Peyer's patch (tissue), 4 donors: ENCODE data around the gene SEPTIN14.

Experiments used
- POLR2A ChIP-seq, 2 donors: fragments of 450-650 bp; IDR thresholded peaks; one replicate each; pipeline ENCODE4 v1.5.1; 2017; ENCODE audit warnings: antibody characterized with exemption in 2 of 2, mild to moderate bottlenecking in 2 of 2, moderate library complexity in 2 of 2
- TF ChIP-seq, protein P1 (sequence below), 6 experiments: fragments of 450-650 bp in 4 of 6; fragments of 200-600 bp in 2 of 6; sonication (generic) in 1 of 6; IDR thresholded peaks; one replicate each; pipeline ENCODE4 v1.5.1; 2017 to 2019; ENCODE audit warnings: antibody characterized with exemption in 6 of 6, mild to moderate bottlenecking in 3 of 6, moderate library complexity in 1 of 6

DNA sequence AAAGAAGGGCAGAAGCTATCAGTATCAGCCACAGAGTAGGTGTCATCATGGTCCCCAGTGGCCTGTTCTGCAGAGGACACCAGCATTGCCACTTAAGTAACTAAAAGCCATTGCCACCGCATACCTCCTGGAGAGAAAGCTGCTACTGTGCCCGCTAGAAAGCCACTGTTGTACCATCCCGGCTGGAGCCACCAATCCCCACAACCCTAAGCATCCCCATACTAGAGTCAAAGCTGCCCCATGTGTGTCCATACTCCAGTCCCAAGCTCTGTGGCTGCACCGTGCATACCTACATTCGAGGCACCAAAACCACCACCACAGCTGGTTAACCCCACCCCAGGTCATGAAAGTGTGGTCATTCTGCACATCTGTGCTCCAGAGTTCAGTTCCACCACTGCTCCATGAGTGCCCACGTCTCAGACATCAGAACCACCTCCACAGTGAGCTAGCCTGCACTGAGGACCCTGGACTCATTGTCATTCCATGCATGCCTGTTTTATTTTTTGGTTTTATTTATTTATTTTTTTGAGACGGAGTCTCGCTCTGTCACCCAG, 9.5 kb upstream of the SEPTIN14 start:
- TF ChIP-seq, protein P1, sequence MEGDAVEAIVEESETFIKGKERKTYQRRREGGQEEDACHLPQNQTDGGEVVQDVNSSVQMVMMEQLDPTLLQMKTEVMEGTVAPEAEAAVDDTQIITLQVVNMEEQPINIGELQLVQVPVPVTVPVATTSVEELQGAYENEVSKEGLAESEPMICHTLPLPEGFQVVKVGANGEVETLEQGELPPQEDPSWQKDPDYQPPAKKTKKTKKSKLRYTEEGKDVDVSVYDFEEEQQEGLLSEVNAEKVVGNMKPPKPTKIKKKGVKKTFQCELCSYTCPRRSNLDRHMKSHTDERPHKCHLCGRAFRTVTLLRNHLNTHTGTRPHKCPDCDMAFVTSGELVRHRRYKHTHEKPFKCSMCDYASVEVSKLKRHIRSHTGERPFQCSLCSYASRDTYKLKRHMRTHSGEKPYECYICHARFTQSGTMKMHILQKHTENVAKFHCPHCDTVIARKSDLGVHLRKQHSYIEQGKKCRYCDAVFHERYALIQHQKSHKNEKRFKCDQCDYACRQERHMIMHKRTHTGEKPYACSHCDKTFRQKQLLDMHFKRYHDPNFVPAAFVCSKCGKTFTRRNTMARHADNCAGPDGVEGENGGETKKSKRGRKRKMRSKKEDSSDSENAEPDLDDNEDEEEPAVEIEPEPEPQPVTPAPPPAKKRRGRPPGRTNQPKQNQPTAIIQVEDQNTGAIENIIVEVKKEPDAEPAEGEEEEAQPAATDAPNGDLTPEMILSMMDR (IDR thresholded peaks at IDR 0.05) = no peak
- no peak for TF ChIP-seq POLR2A (IDR thresholded peaks at IDR 0.05)
